GM13976 (cell line): ENCODE measurements around the gene IRAK2.
"Not testable (repeated sequence)": the region's sequence is repeated elsewhere in the genome, so short reads cannot be mapped to it uniquely, and the experiment has no call there.

Source experiments
- DNase-seq: peaks from one replicate; pipeline ENCODE4 v3.0.0; 2012; ENCODE audit warnings: low spot score
- CTCF ChIP-seq: IDR thresholded peaks from 2 replicates; pipeline ENCODE4 v1.5.1; 2012; ENCODE audit warnings: borderline replicate concordance, mild to moderate bottlenecking; ENCODE audit not compliant: insufficient read depth; ENCODE audit errors: extremely low read depth, missing control alignments, control extremely low read depth
- in situ Hi-C: fragments of 300-500 bp; cut with MboI; formaldehyde crosslinking; loops from one replicate; pipeline ENCODE4 v1.12.0; 2022; ENCODE audit warnings: low sequenced_read_pairs, mixed read lengths, inconsistent platforms; ENCODE audit not compliant: unreplicated experiment

IRAK2 gene

GRCh38 chr3:10149226-10149625, 15.5 kb upstream of the IRAK2 start:
- no peak for DNase-seq
- in situ Hi-C loops, result no loop called here
- TF ChIP-seq CTCF, result no peak

- no peak for DNase-seq
- in situ Hi-C loops, result no loop called here
- TF ChIP-seq CTCF, result no peak
These were observed 13.7 kb upstream of the IRAK2 start for GRCh38 chr3:10150987-10151386.

- DNase-seq, result no peak
- TF ChIP-seq CTCF, result no peak
- in situ Hi-C loops, result no loop called here
These were observed 10.2 kb upstream of the IRAK2 start for GRCh38 chr3:10154335-10155122.

- no peak for TF ChIP-seq CTCF
- in situ Hi-C loops, result no loop called here
- no peak for DNase-seq
These were observed 9.6 kb upstream of the IRAK2 start for GRCh38 chr3:10155123-10155472.

GRCh38 chr3:10155658-10156057, 9.1 kb upstream of the IRAK2 start:
- in situ Hi-C loops, result no loop called here
- no peak for TF ChIP-seq CTCF
- no peak for DNase-seq

- no peak for DNase-seq
- TF ChIP-seq CTCF, result no peak
- in situ Hi-C loops, result no loop called here
These were observed 7.7 kb upstream of the IRAK2 start for GRCh38 chr3:10157031-10157430.

- in situ Hi-C loops, DNase-seq: not testable (repeated sequence)
These were observed 6.2 kb upstream of the IRAK2 start for GRCh38 chr3:10158555-10158954.
